ENCODE measurements around the gene PLAU.

The PLAU gene

DNA sequence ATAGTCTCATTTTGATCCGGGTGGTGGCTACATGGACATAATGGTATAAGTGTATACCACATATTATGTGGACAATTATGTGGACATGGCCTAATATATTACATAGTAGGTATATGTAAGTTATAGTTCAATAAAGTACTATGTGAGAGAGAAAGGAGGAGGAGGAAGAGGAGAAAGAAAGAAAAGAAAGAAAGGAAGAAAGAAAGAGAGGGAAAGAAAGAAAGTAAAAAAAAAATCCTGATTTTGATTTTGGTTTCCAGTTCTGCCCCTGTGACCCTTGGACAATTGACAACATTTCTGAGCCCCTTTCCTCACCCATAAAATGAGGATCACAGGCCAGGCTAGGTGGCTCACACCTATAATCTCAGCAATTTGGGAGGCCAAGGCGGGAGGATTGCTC lies 44.8 kb downstream of the PLAU start:
- no peak for DNase-seq
- Histone ChIP-seq H3K9me2 (replicated peaks; ENCODE audit: insufficient read depth, low read length) (no peaks in the 10 kb centered on the region), H3K4me1 (ENCODE audit: low read length) (peaks cover 39% of the 10 kb centered on the region), H4K20me1 (ENCODE audit: insufficient read depth, low read length) (no peaks in the 10 kb centered on the region), H3K27ac (ENCODE audit: low read length) (no peak overlapping the region), H3K9me3 (replicated peaks; ENCODE audit: insufficient read depth, low read length) (no peaks in the 10 kb centered on the region), H3K36me3 (replicated peaks; ENCODE audit: insufficient read depth, low read length) (no peaks in the 10 kb centered on the region), H3K4me3 (ENCODE audit: low read length) (no peak overlapping the region), H3K27me3 (replicated peaks; ENCODE audit: insufficient read depth, low read length) (no peaks in the 10 kb centered on the region), H3K9ac (ENCODE audit: low read length) (no peak overlapping the region), H3K4me2 (ENCODE audit: low read depth, low read length) (no peak overlapping the region), H2AFZ (ENCODE audit: low read length) (no peak overlapping the region), H3F3A (ENCODE audit: insufficient read depth, low read length) (peaks cover 30% of the 10 kb centered on the region), H3K79me2 (ENCODE audit: low read length) (no peaks in the 10 kb centered on the region)
- TF ChIP-seq EZH2phosphoT487 (IDR thresholded peaks at IDR 0.05; ENCODE audit: low read length) (no peak), EZH2 (optimal IDR thresholded peaks at IDR 0.05; ENCODE audit: low read depth, low read length) (no peak)
- TF ChIP-seq, protein P1, sequence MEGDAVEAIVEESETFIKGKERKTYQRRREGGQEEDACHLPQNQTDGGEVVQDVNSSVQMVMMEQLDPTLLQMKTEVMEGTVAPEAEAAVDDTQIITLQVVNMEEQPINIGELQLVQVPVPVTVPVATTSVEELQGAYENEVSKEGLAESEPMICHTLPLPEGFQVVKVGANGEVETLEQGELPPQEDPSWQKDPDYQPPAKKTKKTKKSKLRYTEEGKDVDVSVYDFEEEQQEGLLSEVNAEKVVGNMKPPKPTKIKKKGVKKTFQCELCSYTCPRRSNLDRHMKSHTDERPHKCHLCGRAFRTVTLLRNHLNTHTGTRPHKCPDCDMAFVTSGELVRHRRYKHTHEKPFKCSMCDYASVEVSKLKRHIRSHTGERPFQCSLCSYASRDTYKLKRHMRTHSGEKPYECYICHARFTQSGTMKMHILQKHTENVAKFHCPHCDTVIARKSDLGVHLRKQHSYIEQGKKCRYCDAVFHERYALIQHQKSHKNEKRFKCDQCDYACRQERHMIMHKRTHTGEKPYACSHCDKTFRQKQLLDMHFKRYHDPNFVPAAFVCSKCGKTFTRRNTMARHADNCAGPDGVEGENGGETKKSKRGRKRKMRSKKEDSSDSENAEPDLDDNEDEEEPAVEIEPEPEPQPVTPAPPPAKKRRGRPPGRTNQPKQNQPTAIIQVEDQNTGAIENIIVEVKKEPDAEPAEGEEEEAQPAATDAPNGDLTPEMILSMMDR (IDR thresholded peaks at IDR 0.05; ENCODE audit: low read length), result no peak

DNA sequence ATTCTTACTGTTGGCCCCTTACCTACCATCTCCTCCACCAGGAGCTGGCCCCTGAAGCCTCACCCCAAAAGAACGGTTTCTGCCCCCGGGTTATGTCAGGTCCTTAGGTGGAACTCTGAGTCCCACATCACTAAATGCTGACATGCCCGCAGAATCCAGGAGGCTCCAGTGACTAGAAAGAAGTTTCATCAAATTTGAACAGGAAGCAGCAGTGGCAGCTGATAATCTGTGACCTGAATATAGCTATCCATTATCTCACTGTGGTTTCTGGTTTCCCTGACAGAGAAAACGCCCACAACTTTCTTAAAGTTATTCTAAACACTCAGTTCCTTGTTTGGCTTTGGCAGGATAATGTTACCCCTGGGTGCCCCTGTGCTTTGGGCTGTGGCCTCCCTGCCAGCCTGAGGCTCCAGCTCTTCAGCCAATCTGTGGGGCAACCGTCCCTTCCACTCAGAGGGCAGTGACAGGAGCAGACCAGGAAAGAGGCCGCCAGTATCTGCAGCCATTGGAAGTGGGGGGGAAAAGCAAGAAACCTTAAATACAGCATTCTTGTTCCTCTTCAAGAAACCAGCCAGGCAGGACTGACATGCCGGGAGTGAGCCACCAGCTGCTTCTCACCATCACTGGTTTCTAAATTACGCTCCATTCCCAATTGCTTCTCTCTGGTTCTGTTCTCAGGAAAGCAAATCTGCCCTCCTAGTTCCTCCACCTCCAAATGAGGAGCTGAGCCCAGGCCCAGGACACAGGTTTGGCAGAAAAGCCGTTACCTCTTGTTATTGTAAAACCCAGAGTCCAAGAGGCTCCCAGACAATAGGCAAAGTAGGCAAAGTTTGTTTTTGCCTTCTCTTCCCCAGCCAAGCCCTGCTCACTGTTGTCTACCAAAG lies 45.8 kb downstream of the PLAU start:
- no peaks in the 10 kb centered on the region for H3K27me3 ChIP-seq (replicated peaks; ENCODE audit: insufficient read depth, low read length)
- peak; percentile 61 for DNase-seq
- H3K9me2 ChIP-seq (replicated peaks; ENCODE audit: insufficient read depth, low read length), result no peaks in the 10 kb centered on the region
- no peaks in the 10 kb centered on the region for H4K20me1 ChIP-seq (ENCODE audit: insufficient read depth, low read length)
- no peaks in the 10 kb centered on the region for H3K79me2 ChIP-seq (ENCODE audit: low read length)
- peak overlapping the region; percentile 23; the same call in 1 of the 2 replicates for H2AFZ ChIP-seq (ENCODE audit: low read length)
- peaks cover 39% of the 10 kb centered on the region for H3K4me1 ChIP-seq (ENCODE audit: low read length)
- H3K4me2 ChIP-seq (ENCODE audit: low read depth, low read length), result peak overlapping the region; percentile 72
- 0 out of 2 replicates have a peak overlapping the region, but pooled peaks have one; percentile 1 for H3K9ac ChIP-seq (ENCODE audit: low read length)
- TF ChIP-seq, protein P1 (IDR thresholded peaks at IDR 0.05; ENCODE audit: low read length), result no peak
- no peak for TF ChIP-seq EZH2phosphoT487 (IDR thresholded peaks at IDR 0.05; ENCODE audit: low read length)
- TF ChIP-seq EZH2 (optimal IDR thresholded peaks at IDR 0.05; ENCODE audit: low read depth, low read length), result no peak
- H3K9me3 ChIP-seq (replicated peaks; ENCODE audit: insufficient read depth, low read length), result no peaks in the 10 kb centered on the region
- H3F3A ChIP-seq (ENCODE audit: insufficient read depth, low read length), result peaks cover 30% of the 10 kb centered on the region
- H3K27ac ChIP-seq (ENCODE audit: low read length), result peak overlapping the region; percentile 49; the same call in 1 of the 2 replicates
- no peaks in the 10 kb centered on the region for H3K36me3 ChIP-seq (replicated peaks; ENCODE audit: insufficient read depth, low read length)
- H3K4me3 ChIP-seq (ENCODE audit: low read length), result peak overlapping the region; percentile 28

DNA sequence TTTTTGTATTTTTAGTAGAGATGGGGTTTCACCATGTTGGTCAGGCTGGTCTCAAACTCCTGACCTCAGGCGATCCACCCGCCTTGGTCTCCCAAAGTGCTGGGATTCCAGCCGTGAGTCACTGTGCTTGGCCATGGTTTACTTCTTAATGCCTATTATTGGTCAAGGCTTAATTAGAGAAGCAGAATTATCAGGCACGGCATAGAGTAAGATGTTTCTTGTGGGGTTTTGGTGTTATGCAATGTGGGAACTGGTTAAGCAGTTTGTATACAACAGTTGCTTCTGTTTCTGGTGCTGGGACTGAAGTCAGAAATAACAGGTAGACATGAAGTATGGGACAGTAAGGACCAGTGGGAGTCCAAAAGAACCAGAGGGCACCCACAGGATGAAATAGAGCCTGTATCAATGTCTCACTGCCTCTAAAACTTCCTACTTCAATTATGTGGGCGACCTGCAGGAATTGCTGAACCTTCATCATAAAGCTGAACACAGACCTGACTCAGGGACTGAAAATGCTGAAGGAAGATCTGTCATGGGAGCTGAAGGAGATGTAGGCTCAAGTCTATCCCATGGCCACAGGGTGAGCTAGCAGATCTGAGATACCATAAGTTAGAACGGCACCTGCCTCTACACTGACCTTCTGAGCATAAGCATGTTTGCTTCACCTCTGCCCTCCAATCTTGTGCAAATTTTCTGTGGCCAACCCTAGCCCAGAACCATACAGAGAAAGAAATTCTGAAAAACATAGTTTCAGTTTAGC lies 48.7 kb downstream of the PLAU start:
- DNase-seq, result peak; percentile 19
- Histone ChIP-seq H3K9ac (ENCODE audit: low read length) (no peak overlapping the region), H3K36me3 (replicated peaks; ENCODE audit: insufficient read depth, low read length) (no peaks in the 10 kb centered on the region)

More for the DNA sequence above, 48.7 kb downstream of the PLAU start:
- H3F3A ChIP-seq (ENCODE audit: insufficient read depth, low read length), result peaks cover 30% of the 10 kb centered on the region
- peaks cover 39% of the 10 kb centered on the region for H3K4me1 ChIP-seq (ENCODE audit: low read length)
- H3K27ac ChIP-seq (ENCODE audit: low read length), result peak overlapping the region; percentile 4; the same call in 1 of the 2 replicates
- no peaks in the 10 kb centered on the region for H3K9me2 ChIP-seq (replicated peaks; ENCODE audit: insufficient read depth, low read length)
- H4K20me1 ChIP-seq (ENCODE audit: insufficient read depth, low read length), result no peaks in the 10 kb centered on the region
- H3K9me3 ChIP-seq (replicated peaks; ENCODE audit: insufficient read depth, low read length), result no peaks in the 10 kb centered on the region
- no peak overlapping the region for H3K4me3 ChIP-seq (ENCODE audit: low read length)
- TF ChIP-seq, protein P1 (IDR thresholded peaks at IDR 0.05; ENCODE audit: low read length), result no peak
- no peak for TF ChIP-seq EZH2 (optimal IDR thresholded peaks at IDR 0.05; ENCODE audit: low read depth, low read length)
- no peak for TF ChIP-seq EZH2phosphoT487 (IDR thresholded peaks at IDR 0.05; ENCODE audit: low read length)
- peak overlapping the region; percentile 27; the same call in 1 of the 2 replicates for H3K4me2 ChIP-seq (ENCODE audit: low read depth, low read length)
- H3K27me3 ChIP-seq (replicated peaks; ENCODE audit: insufficient read depth, low read length), result no peaks in the 10 kb centered on the region
- H3K79me2 ChIP-seq (ENCODE audit: low read length), result no peaks in the 10 kb centered on the region
- no peak overlapping the region for H2AFZ ChIP-seq (ENCODE audit: low read length)

Measured in MM.1S (cell line).